ENCODE measurements around the gene ZAR1.

ZAR1 gene

DNA sequence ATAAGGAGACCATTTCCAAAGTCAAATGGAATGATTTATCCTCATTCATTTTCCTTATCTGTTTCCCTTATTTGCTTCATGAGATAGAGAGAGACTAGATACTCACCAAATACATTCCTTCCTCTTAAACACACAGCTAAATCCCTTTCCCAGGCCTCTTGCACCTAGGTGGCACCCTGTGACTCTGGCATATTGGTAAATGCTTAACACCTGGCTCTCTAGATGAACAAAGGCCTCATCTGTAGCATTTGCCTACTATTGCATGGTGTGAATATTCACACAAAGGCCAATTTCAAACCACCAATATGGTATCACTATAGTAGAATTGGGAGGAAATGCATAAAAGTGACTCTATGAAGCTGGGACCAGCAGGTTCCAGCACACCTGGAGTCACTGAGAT is 29.1 kb upstream of the ZAR1 start:
- TF ChIP-seq, protein P1, sequence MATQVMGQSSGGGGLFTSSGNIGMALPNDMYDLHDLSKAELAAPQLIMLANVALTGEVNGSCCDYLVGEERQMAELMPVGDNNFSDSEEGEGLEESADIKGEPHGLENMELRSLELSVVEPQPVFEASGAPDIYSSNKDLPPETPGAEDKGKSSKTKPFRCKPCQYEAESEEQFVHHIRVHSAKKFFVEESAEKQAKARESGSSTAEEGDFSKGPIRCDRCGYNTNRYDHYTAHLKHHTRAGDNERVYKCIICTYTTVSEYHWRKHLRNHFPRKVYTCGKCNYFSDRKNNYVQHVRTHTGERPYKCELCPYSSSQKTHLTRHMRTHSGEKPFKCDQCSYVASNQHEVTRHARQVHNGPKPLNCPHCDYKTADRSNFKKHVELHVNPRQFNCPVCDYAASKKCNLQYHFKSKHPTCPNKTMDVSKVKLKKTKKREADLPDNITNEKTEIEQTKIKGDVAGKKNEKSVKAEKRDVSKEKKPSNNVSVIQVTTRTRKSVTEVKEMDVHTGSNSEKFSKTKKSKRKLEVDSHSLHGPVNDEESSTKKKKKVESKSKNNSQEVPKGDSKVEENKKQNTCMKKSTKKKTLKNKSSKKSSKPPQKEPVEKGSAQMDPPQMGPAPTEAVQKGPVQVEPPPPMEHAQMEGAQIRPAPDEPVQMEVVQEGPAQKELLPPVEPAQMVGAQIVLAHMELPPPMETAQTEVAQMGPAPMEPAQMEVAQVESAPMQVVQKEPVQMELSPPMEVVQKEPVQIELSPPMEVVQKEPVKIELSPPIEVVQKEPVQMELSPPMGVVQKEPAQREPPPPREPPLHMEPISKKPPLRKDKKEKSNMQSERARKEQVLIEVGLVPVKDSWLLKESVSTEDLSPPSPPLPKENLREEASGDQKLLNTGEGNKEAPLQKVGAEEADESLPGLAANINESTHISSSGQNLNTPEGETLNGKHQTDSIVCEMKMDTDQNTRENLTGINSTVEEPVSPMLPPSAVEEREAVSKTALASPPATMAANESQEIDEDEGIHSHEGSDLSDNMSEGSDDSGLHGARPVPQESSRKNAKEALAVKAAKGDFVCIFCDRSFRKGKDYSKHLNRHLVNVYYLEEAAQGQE (IDR thresholded peaks at IDR 0.05; ENCODE audit: insufficient read depth in 1 of 2, low read depth in 2 of 2, low read length in 2 of 2) = no peak
- no peak for TF ChIP-seq TAF1 (IDR thresholded peaks at IDR 0.05; ENCODE audit: borderline replicate concordance, insufficient read depth, low read length)
- TF ChIP-seq SIN3A (IDR thresholded peaks at IDR 0.05; ENCODE audit: borderline replicate concordance, insufficient read depth, low read length) = no peak
- no peak for TF ChIP-seq FOXP2 (optimal IDR thresholded peaks at IDR 0.05; ENCODE audit: borderline replicate concordance, extremely low read depth, extremely low read length, insufficient read depth)
- no peak for TF ChIP-seq POLR2AphosphoS5 (IDR thresholded peaks at IDR 0.05; ENCODE audit: low read depth, low read length)

DNA sequence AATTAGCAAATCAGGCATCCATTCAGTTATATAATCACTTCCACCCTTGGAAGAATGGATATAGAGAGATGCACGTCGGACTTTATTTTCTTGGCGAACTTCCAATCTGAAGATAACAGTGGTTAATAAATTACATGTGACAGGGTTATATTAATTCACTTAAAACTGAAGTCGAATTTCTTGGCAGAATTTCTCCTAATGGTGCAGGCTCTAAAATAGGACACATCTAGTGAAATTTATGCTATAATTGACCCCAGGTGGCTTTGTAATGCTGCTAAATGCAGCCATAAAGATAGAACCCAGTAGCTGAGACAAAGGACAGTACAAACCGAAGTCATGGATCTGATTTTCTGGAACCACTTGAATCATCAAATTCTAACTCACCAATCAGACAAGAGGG is 27.7 kb upstream of the ZAR1 start:
- TF ChIP-seq TAF1 (IDR thresholded peaks at IDR 0.05; ENCODE audit: borderline replicate concordance, insufficient read depth, low read length) (no peak), SIN3A (IDR thresholded peaks at IDR 0.05; ENCODE audit: borderline replicate concordance, insufficient read depth, low read length) (no peak)

DNA sequence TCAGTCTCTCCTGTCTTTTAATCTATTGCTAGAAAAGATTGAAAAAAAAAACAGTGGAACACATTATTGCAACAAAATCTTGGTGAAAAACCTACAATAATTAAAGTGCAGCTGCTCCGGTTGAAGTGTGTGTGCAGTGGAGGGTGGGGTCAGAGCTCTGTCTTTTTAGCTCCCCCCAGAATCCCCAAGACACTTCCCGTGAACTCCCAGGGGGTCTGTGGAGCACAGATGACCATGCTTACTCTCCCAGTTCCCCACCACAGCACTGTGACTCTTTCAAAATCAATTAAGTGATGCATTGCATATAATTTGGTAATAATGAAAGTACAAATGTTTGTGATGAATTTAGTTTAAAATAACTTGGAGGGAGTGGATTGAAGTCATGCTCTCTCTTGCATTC is 22.6 kb upstream of the ZAR1 start:
- TF ChIP-seq, protein P1 (IDR thresholded peaks at IDR 0.05; ENCODE audit: insufficient read depth in 1 of 2, low read depth in 2 of 2, low read length in 2 of 2) = no peak
- TF ChIP-seq FOXP2 (optimal IDR thresholded peaks at IDR 0.05; ENCODE audit: borderline replicate concordance, extremely low read depth, extremely low read length, insufficient read depth) (no peak), POLR2AphosphoS5 (IDR thresholded peaks at IDR 0.05; ENCODE audit: low read depth, low read length) (no peak), TAF1 (IDR thresholded peaks at IDR 0.05; ENCODE audit: borderline replicate concordance, insufficient read depth, low read length) (no peak), SIN3A (IDR thresholded peaks at IDR 0.05; ENCODE audit: borderline replicate concordance, insufficient read depth, low read length) (no peak)

DNA sequence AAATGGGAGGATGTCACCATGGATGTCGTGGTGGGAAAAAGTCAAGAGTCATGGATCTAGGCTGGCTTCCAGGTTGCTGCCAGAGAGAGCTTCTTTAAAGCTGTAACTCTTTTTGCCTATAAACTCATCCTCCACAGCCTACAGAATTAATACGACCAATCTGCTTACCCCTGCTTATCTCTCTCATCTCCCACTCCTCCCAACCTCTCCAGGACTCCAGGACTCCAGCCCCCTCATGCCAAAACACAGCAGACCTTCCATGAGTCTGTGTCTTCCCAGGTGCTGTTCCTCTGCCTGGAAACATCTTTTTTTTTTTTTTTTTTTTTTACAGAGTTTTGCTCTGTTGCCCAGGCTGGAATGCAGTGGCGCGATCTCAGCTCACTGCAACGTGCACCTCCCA is 22.2 kb upstream of the ZAR1 start:
- TF ChIP-seq TAF1 (IDR thresholded peaks at IDR 0.05; ENCODE audit: borderline replicate concordance, insufficient read depth, low read length) (no peak), FOXP2 (optimal IDR thresholded peaks at IDR 0.05; ENCODE audit: borderline replicate concordance, extremely low read depth, extremely low read length, insufficient read depth) (no peak), POLR2AphosphoS5 (IDR thresholded peaks at IDR 0.05; ENCODE audit: low read depth, low read length) (no peak), SIN3A (IDR thresholded peaks at IDR 0.05; ENCODE audit: borderline replicate concordance, insufficient read depth, low read length) (no peak)
- TF ChIP-seq, protein P1 (IDR thresholded peaks at IDR 0.05; ENCODE audit: insufficient read depth in 1 of 2, low read depth in 2 of 2, low read length in 2 of 2) = no peak

DNA sequence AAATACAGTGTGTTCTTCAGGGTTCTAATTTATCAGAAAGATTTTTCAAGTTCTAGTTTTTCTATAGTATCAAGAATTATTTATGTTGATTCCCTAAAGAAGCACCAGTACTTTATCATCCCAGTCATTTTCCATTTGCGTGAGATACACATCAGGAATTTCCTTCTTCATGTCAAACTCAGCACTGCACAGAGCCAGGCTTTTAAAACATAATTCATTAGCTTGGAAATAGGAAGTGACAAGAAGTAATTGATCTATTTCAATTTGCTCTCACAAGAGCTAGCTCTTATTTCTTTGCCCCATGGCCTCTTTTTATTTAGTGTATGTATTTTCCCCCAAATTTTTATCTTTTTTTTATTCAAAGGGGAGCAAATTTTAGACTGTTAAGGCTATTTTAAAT is 19.9 kb upstream of the ZAR1 start:
- TF ChIP-seq SIN3A (IDR thresholded peaks at IDR 0.05; ENCODE audit: borderline replicate concordance, insufficient read depth, low read length) = no peak
- TF ChIP-seq TAF1 (IDR thresholded peaks at IDR 0.05; ENCODE audit: borderline replicate concordance, insufficient read depth, low read length) = no peak

DNA sequence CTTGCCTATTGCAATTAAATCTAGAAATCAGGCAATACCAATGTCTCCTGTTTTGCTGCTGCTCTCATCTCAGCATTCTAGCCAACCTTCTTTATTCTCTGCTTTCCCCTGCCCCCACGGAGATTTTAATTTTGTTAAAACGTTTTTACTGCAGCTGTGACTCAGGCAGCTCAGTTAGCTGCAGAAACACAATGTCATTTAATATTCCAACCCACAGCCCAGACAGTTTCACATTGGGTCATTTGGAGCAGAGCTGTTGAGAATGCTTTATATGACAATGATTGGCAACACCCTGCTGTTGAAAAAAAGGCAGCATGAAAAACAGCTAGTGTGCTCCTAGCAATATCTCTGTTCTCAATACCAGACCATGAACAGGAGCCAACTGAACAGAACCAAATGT is 19.5 kb upstream of the ZAR1 start:
- no peak for TF ChIP-seq POLR2AphosphoS5 (IDR thresholded peaks at IDR 0.05; ENCODE audit: low read depth, low read length)
- no peak for TF ChIP-seq FOXP2 (optimal IDR thresholded peaks at IDR 0.05; ENCODE audit: borderline replicate concordance, extremely low read depth, extremely low read length, insufficient read depth)
- no peak for TF ChIP-seq TAF1 (IDR thresholded peaks at IDR 0.05; ENCODE audit: borderline replicate concordance, insufficient read depth, low read length)
- TF ChIP-seq, protein P1 (IDR thresholded peaks at IDR 0.05; ENCODE audit: insufficient read depth in 1 of 2, low read depth in 2 of 2, low read length in 2 of 2) = no peak
- TF ChIP-seq SIN3A (IDR thresholded peaks at IDR 0.05; ENCODE audit: borderline replicate concordance, insufficient read depth, low read length) = no peak
